H1 (cell line): ENCODE data around the gene PNPLA8. TPM values are rescaled to one million over a fixed set of nuclear protein-coding genes. Genes with fewer than 3 reads are reported as not detected.

ENCODE experiments used
- CTCF ChIA-PET: fragments of 300-600 bp; sonication (Branson Sonifier 250); formaldehyde crosslinking; loops from one replicate; lab custom pipeline; 2021; ENCODE audit not compliant: partially characterized antibody; lab: Charles Lee
- POLR2A ChIA-PET: fragments of 300-600 bp; sonication (Branson Sonifier 250); formaldehyde crosslinking; loops from one replicate; lab custom pipeline; 2021; ENCODE audit warnings: inconsistent platforms; ENCODE audit not compliant: partially characterized antibody; lab: Charles Lee
- DNase-seq, 2 experiments: peaks; one replicate each; pipeline versions ENCODE4 v3.0.0 to v3.0.0-alpha.2; 2010 to 2022; ENCODE audit warnings: low spot score in 2 of 2, low read depth in 1 of 2, mixed read lengths in 1 of 2
- FAIRE-seq: peaks from 2 replicates; lab custom pipeline; 2011; peaks lifted over from hg19 to GRCh38; lab: Jason Lieb, UNC
- H2AFZ ChIP-seq: 2 replicates; pipeline ENCODE4 v1.8.1; 2012; ENCODE audit warnings: low read length, inconsistent platforms
- H2AK5ac ChIP-seq: 2 replicates; pipeline ENCODE4 v1.6.1; 2013; ENCODE audit warnings: low read depth, low read length
- H2BK120ac ChIP-seq: replicated peaks from 2 replicates; pipeline ENCODE3; 2013; ENCODE audit warnings: low read depth, low read length, inconsistent platforms
- H2BK12ac ChIP-seq: 2 replicates; pipeline ENCODE4 v1.6.1; 2013; ENCODE audit warnings: low read depth, low read length
- H2BK15ac ChIP-seq: 2 replicates; pipeline ENCODE4 v1.6.1; 2013; ENCODE audit warnings: low read length
- H2BK20ac ChIP-seq: 2 replicates; pipeline ENCODE4 v1.6.1; 2013; ENCODE audit warnings: low read length
- H2BK5ac ChIP-seq: 2 replicates; pipeline ENCODE4 v1.6.1; 2013; ENCODE audit warnings: low read depth, low read length
- H3K14ac ChIP-seq: 2 replicates; pipeline ENCODE4 v1.6.1; 2013; ENCODE audit warnings: inconsistent platforms; ENCODE audit not compliant: insufficient read length
- H3K18ac ChIP-seq: 2 replicates; pipeline ENCODE4 v1.6.1; 2013; ENCODE audit warnings: low read length; ENCODE audit errors: extremely low read depth
- H3K23ac ChIP-seq: 2 replicates; pipeline ENCODE4 v1.6.1; 2013; ENCODE audit warnings: inconsistent platforms; ENCODE audit not compliant: insufficient read length
- H3K23me2 ChIP-seq: 2 replicates; pipeline ENCODE4 v1.6.1; 2013; ENCODE audit warnings: low read depth, low read length
- H3K27ac ChIP-seq: 2 replicates; pipeline ENCODE4 v1.6.1; 2011; ENCODE audit warnings: low read depth, low read length, inconsistent platforms
- H3K27me3 ChIP-seq, 4 experiments: replicated peaks in 1 of 4; 1 replicate in 1 of 4; 2 replicates in 3 of 4; pipeline versions ENCODE4 v1.6.1 to v1.8.1; 2011 to 2013; ENCODE audit warnings: low read length in 3 of 4, mild to moderate bottlenecking in 3 of 4, inconsistent platforms in 2 of 4, mixed read lengths in 2 of 4, moderate library complexity in 1 of 4; ENCODE audit not compliant: control insufficient read depth in 3 of 4, insufficient read depth in 3 of 4; ENCODE audit errors: extremely low read depth in 1 of 4
- H3K36me3 ChIP-seq, 4 experiments: 2 replicates each; pipeline versions ENCODE4 v1.6.1 to v1.8.1; 2011 to 2013; ENCODE audit warnings: mild to moderate bottlenecking in 4 of 4, low read length in 3 of 4, moderate library complexity in 2 of 4, control low read depth in 1 of 4, inconsistent platforms in 1 of 4; ENCODE audit not compliant: insufficient read depth in 4 of 4, control insufficient read depth in 2 of 4
- H3K4ac ChIP-seq: replicated peaks from 2 replicates; pipeline ENCODE3; 2013; ENCODE audit warnings: low read length, low read depth, mixed read lengths, inconsistent platforms; ENCODE audit not compliant: insufficient read length
- H3K4me1 ChIP-seq, 4 experiments: replicated peaks in 1 of 4; 1 replicate in 1 of 4; 2 replicates in 3 of 4; pipeline versions ENCODE4 v1.6.1 to v1.8.1; 2011 to 2013; ENCODE audit warnings: low read length in 3 of 4, inconsistent platforms in 2 of 4, mixed read lengths in 1 of 4; ENCODE audit not compliant: insufficient read depth in 4 of 4, control insufficient read depth in 3 of 4
- H3K4me2 ChIP-seq, 2 experiments: 2 replicates each; pipeline versions ENCODE4 v1.6.1 to v1.8.1; 2011 to 2013; ENCODE audit warnings: low read depth in 2 of 2, low read length in 2 of 2, control low read depth in 1 of 2, inconsistent platforms in 1 of 2, mild to moderate bottlenecking in 1 of 2; ENCODE audit not compliant: insufficient read depth in 1 of 2
- H3K4me3 ChIP-seq, 4 experiments: fragments of 200-600, 300-600 bp in 1 of 4; sonication (generic), shearing (Covaris generic), sonication (Bioruptor Twin) in 1 of 4; 2 replicates each; pipeline versions ENCODE4 v1.5.1 to v1.8.1; 2011 to 2016; ENCODE audit warnings: low read length in 4 of 4, low read depth in 3 of 4, control low read depth in 2 of 4, inconsistent platforms in 2 of 4, mild to moderate bottlenecking in 2 of 4, mixed read lengths in 1 of 4, moderate library complexity in 1 of 4; ENCODE audit not compliant: insufficient read depth in 2 of 4; ENCODE audit errors: extremely low read depth in 1 of 4
- H3K56ac ChIP-seq: replicated peaks from 2 replicates; pipeline ENCODE3; 2013; ENCODE audit warnings: low read depth, mild to moderate bottlenecking, mixed read lengths, low read length, inconsistent platforms; ENCODE audit not compliant: insufficient read length
- H3K79me1 ChIP-seq: 2 replicates; pipeline ENCODE4 v1.6.1; 2013; ENCODE audit warnings: low read depth, low read length, control low read depth
- H3K79me2 ChIP-seq, 2 experiments: 2 replicates each; pipeline versions ENCODE4 v1.6.1 to v1.8.1; 2012 to 2013; ENCODE audit warnings: low read length in 2 of 2, mild to moderate bottlenecking in 2 of 2, inconsistent platforms in 1 of 2; ENCODE audit not compliant: insufficient read depth in 2 of 2, control insufficient read depth in 1 of 2
- H3K9ac ChIP-seq, 4 experiments: replicated peaks in 1 of 4; 1 replicate in 1 of 4; 2 replicates in 3 of 4; pipeline versions ENCODE4 v1.6.1 to v1.8.1; 2011 to 2013; ENCODE audit warnings: low read depth in 3 of 4, low read length in 3 of 4, control low read depth in 2 of 4, mild to moderate bottlenecking in 2 of 4, moderate library complexity in 2 of 4, inconsistent platforms in 1 of 4; ENCODE audit errors: extremely low read depth in 1 of 4
- H3K9me3 ChIP-seq, 2 experiments: 2 replicates each; pipeline versions ENCODE4 v1.6.1 to v1.8.1; 2012 to 2013; ENCODE audit warnings: mild to moderate bottlenecking in 2 of 2, moderate library complexity in 2 of 2, control low read depth in 1 of 2, inconsistent platforms in 1 of 2, low read depth in 1 of 2, low read length in 1 of 2, mixed read lengths in 1 of 2; ENCODE audit not compliant: insufficient read depth in 2 of 2
- H4K20me1 ChIP-seq, 2 experiments: replicated peaks in 1 of 2; 2 replicates each; pipeline versions ENCODE3 to v1.8.1; 2011 to 2013; ENCODE audit warnings: inconsistent platforms in 2 of 2, low read length in 2 of 2, mild to moderate bottlenecking in 1 of 2; ENCODE audit not compliant: insufficient read depth in 2 of 2, control insufficient read depth in 1 of 2
- H4K5ac ChIP-seq: 2 replicates; pipeline ENCODE4 v1.6.1; 2013; ENCODE audit warnings: low read length, low read depth, mixed read lengths, inconsistent platforms; ENCODE audit not compliant: insufficient read length
- H4K8ac ChIP-seq: 2 replicates; pipeline ENCODE4 v1.8.0; 2013; ENCODE audit warnings: mild to moderate bottlenecking, moderate library complexity, low read length, inconsistent platforms; ENCODE audit not compliant: insufficient read depth; ENCODE audit errors: extremely low read depth
- H4K91ac ChIP-seq: replicated peaks from 2 replicates; pipeline ENCODE3; 2013; ENCODE audit warnings: low read length, mixed read lengths, inconsistent platforms; ENCODE audit not compliant: insufficient read length
- CBX8 ChIP-seq: fragments of 300-800, 300-1000 bp; sonication (generic); IDR thresholded peaks from 2 replicates; pipeline ENCODE4 v1.7.1; 2016; ENCODE audit warnings: low read depth, low read length, borderline replicate concordance
- GABPA ChIP-seq: IDR thresholded peaks from 2 replicates; pipeline ENCODE4 v1.6.1; 2011; ENCODE audit warnings: mild to moderate bottlenecking, low read length, moderate library complexity, borderline replicate concordance; ENCODE audit not compliant: insufficient read depth
- RBBP5 ChIP-seq: IDR thresholded peaks from 2 replicates; pipeline ENCODE4 v1.7.1; 2012; ENCODE audit warnings: low read depth, mild to moderate bottlenecking, inconsistent platforms, low read length, moderate library complexity, borderline replicate concordance
- RNF2 ChIP-seq: fragments of 200-900, 300-1000 bp; sonication (generic); IDR thresholded peaks from 2 replicates; pipeline ENCODE4 v1.7.1; 2016; ENCODE audit warnings: borderline replicate concordance, low read depth, mild to moderate bottlenecking, antibody characterized with exemption, low read length; ENCODE audit not compliant: poor library complexity, severe bottlenecking; ENCODE audit errors: missing control alignments
- SUZ12 ChIP-seq: fragments of 200-600 bp; sonication (generic); IDR thresholded peaks from 2 replicates; pipeline ENCODE4 v1.6.1; 2012; ENCODE audit warnings: mild to moderate bottlenecking, inconsistent platforms, low read length, moderate library complexity, mixed read lengths
- TEAD4 ChIP-seq: IDR thresholded peaks from 2 replicates; pipeline ENCODE4 v1.6.1; 2012; ENCODE audit warnings: low read depth, low read length, inconsistent platforms, mixed read lengths
- WGBS, 2 experiments: shearing (Covaris generic) in 1 of 2; methylation state at CpG; one replicate each; pipeline versions ENCODE4 v1.1.6 to v1.1.7; 2013 to 2015; ENCODE audit warnings: low lambda C conversion rate in 2 of 2, mixed read lengths in 2 of 2, inconsistent platforms in 1 of 2, low coverage in 1 of 2, missing lambda C conversion rate in 1 of 2; ENCODE audit not compliant: insufficient replicate concordance in 2 of 2, insufficient coverage in 1 of 2, insufficient read length in 1 of 2; ENCODE audit errors: extremely low coverage in 1 of 2, missing lambda C conversion rate in 1 of 2; 5-methylcytosine and 5-hydroxymethylcytosine counted together
- polyA plus RNA-seq, 7 experiments: library from polyadenylated mRNA; depleted of rRNA in 3 of 7; stranded (reverse) in 5 of 7; unstranded in 2 of 7; fragments of >200 nt in 5 of 7; fragments of 200-250 nt in 2 of 7; gene quantifications; 1 replicate in 5 of 7; 2 replicates in 1 of 7; 4 replicates in 1 of 7; pipeline versions ENCODE4 v1.2.1 to v1.2.3, GENCODE V29; 2011 to 2013; ENCODE audit warnings: missing spikeins in 2 of 7, mixed read lengths in 2 of 7
- total RNA-seq: library from RNA; stranded (reverse); fragmentation: NEBNext Ultra II Directional; extraction: Animal tissue kit (Norgen Biotek cat#: 25700); gene quantifications from 2 replicates; pipeline ENCODE4 v1.2.1, GENCODE V29; 2021

PNPLA8 gene
- total and polyA plus RNA-seq, 2 of the 8 experiments (the other 6 are each of a cell fraction or from before 2014, with no cell fraction given), result 3.8 to 11.2 TPM

DNA sequence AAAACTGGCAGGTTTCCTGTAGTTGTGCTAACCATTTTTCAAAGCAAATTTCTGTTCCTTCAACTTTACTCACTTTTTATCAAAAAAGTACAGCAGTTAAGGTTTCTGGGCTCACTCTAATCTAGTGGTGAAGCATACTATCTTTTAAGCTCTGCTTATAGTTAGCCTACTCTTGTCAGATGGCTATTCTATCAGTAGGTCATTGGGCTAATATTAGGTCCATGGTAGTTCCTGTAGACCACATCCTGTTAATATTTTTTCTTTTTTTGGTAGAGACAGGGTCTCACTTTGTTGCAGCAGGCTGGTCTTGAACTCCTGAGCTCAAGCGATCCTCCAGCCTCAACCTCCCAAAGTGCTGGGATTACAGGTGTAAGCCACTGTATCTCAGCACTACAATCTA is 41.8 kb downstream of the PNPLA8 start:
- Histone ChIP-seq H3K9ac (no peak overlapping the region), H4K91ac (no peak overlapping the region), H3K4me1 (no peaks in the 10 kb centered on the region)
- TF ChIP-seq TEAD4 (no peak), GABPA (no peak), CBX8 (no peak), RNF2 (no peak), RBBP5 (no peak), SUZ12 (no peak)

More for the DNA sequence above, 41.8 kb downstream of the PNPLA8 start:
- Histone ChIP-seq H2BK15ac (no peak overlapping the region), H4K20me1 (no peaks in the 10 kb centered on the region), H3K14ac (no peak overlapping the region), H2BK5ac (no peak overlapping the region), H4K8ac (no peak overlapping the region), H3K18ac (no peak overlapping the region), H3K79me2 (no peaks in the 10 kb centered on the region), H3K56ac (no peak overlapping the region), H3K4me3 (no peak overlapping the region), H3K23me2 (no peaks in the 10 kb centered on the region), H3K4ac (no peak overlapping the region), H3K4me2 (no peak overlapping the region), H3K36me3 (peaks cover 0 to 6% (median 0%) of the 10 kb centered on the region in 4 experiments; a peak in 1 of 8 replicates), H3K23ac (no peak overlapping the region), H2AK5ac (no peak overlapping the region), H3K27ac (no peak overlapping the region), H2BK120ac (no peak overlapping the region), H3K9me3 (no peaks in the 10 kb centered on the region), H2BK12ac (no peak overlapping the region), H3K79me1 (no peaks in the 10 kb centered on the region), H2BK20ac (no peak overlapping the region), H2AFZ (no peak overlapping the region), H4K5ac (no peak overlapping the region), H3K27me3 (no peaks in the 10 kb centered on the region)
- CTCF ChIA-PET, result interaction anchor here (0.9 to 1.8 kb wide), 3 partner anchors 13 to 17 kb away, joined by 3 to 5 read pairs (median 4); no protein-coding TSS in a partner anchor
- DNase-seq (no peak), FAIRE-seq (no peak)
- POLR2A ChIA-PET, result no interaction called here
- WGBS, 2 experiments, result 58% methylated on average over 1 of the region's 1 CpG; no CpG with 5 or more reads in 1 of the 2 experiments
